ENCODE data around the gene ARL11. TPM values are rescaled to one million over a fixed set of nuclear protein-coding genes. Genes with fewer than 3 reads are reported as not detected.

Gene ARL11
- total and polyA plus RNA-seq, 12 donors: 0.09 to 1.1 (median 0.23) TPM

DNA sequence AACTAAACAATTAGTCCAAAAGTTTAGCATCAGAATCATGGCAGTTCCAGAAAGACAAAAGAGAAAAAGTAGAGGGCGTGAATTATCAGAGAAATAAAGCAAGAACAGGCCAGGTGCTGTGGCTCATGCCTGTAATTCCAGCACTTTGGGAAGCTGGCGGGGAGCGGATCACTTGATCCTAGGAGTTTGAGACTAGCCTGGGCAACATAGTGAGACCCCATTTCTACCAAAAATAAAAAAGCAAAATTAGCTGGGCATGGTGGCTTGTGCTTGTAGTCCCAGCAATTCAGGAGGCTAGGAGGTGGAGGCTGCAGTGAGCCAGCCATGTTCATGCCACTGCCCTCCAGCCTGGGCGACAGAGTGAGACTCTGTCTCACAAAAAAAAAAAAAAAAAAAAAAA lies 18.4 kb downstream of the ARL11 start:
- ATAC-seq: no peak
- WGBS, 2 donors: 92 to 97% methylated on average over 4 of the region's 4 CpGs
- no peak for DNase-seq

DNA sequence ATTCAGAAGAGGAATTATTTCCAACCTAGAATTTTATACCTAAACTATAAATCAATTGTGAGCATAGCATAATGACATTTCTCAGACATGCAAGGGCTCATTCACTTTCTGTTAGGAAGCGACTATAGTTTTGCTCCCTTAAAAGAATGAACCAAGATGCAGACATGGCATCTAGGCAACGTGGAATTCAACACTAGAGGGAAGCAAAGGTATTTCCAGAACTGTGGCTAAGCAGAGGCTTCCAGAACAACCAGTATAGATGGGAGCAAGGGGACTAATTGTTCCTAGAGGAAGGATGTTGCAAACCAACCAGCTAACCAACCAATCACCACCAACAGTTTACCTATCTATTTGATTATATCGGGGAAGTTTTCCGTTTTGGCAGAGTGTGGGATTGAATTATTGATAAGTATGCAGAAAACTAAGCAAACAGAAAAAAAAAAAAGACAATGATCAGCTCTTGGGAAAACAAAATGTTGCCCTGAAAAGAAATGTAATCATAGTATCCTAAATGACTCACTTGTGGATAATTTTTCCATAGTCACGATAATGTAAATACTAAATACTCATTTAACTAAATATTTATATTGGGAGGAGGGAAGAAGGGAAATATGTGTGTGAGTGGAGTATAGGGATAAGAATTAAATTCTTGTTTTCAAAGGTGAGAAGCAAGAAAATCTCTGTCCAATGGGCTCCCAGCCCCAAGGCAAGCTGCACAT lies 21.1 kb downstream of the ARL11 start:
- ATAC-seq: peak in 2 of 8 donors; percentile 44 to 50

More for the DNA sequence above, 18.4 kb downstream of the ARL11 start:
- no peak overlapping the region for H3K27ac ChIP-seq
- H3K9me3 ChIP-seq: no peaks in the 10 kb centered on the region
- peaks cover 0 to 29% (median 0%) of the 10 kb centered on the region in 9 donors for H3K4me1 ChIP-seq
- no peaks in the 10 kb centered on the region for H3K27me3 ChIP-seq
- H3K4me3 ChIP-seq: no peak overlapping the region
- intact Hi-C loops (cut with DNase I): loop anchor here in 1 of 10 donors (5.0 kb wide), 1 partner anchor 201 kb away; no protein-coding TSS in a partner anchor
- H3K36me3 ChIP-seq: no peaks in the 10 kb centered on the region
- TF ChIP-seq, protein P1, sequence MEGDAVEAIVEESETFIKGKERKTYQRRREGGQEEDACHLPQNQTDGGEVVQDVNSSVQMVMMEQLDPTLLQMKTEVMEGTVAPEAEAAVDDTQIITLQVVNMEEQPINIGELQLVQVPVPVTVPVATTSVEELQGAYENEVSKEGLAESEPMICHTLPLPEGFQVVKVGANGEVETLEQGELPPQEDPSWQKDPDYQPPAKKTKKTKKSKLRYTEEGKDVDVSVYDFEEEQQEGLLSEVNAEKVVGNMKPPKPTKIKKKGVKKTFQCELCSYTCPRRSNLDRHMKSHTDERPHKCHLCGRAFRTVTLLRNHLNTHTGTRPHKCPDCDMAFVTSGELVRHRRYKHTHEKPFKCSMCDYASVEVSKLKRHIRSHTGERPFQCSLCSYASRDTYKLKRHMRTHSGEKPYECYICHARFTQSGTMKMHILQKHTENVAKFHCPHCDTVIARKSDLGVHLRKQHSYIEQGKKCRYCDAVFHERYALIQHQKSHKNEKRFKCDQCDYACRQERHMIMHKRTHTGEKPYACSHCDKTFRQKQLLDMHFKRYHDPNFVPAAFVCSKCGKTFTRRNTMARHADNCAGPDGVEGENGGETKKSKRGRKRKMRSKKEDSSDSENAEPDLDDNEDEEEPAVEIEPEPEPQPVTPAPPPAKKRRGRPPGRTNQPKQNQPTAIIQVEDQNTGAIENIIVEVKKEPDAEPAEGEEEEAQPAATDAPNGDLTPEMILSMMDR (IDR thresholded peaks at IDR 0.05): no peak

DNA sequence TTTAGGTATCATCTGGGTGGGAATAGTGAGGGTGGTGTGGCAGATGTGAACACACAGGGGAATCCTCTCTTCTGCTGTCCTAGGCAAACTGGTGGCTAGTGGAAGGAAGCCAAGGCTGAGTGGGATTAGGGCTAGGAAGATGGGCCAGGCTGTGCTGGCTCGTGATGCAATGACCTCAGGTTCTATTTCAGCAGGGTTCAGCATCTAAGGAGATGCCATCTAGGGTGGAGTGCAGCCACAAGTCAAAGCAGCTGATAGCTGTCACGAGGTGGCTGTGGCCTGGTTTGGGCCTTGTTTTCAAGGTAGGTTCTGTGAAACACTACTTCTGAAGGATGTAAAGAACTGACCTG lies 21.6 kb downstream of the ARL11 start:
- H3K27me3 ChIP-seq: no peaks in the 10 kb centered on the region
- DNase-seq: no peak
- no peak overlapping the region for H3K27ac ChIP-seq
- no peaks in the 10 kb centered on the region for H3K36me3 ChIP-seq
- TF ChIP-seq, protein P1 (IDR thresholded peaks at IDR 0.05): no peak
- no peak for ATAC-seq
- H3K9me3 ChIP-seq: no peaks in the 10 kb centered on the region
- peaks cover 0 to 14% (median 0%) of the 10 kb centered on the region in 9 donors for H3K4me1 ChIP-seq
- intact Hi-C loops (cut with DNase I): loop anchor here in 5 of 10 donors (5.0 kb wide), 1 partner anchor 197 kb away; no protein-coding TSS in a partner anchor
- H3K4me3 ChIP-seq: no peak overlapping the region
- WGBS, 2 donors: 72 to 75% methylated on average over 2 of the region's 2 CpGs

More for the DNA sequence above, 21.1 kb downstream of the ARL11 start:
- Histone ChIP-seq H3K9me3 (no peaks in the 10 kb centered on the region), H3K36me3 (no peaks in the 10 kb centered on the region), H3K4me3 (no peak overlapping the region), H3K27ac (no peak overlapping the region), H3K27me3 (no peaks in the 10 kb centered on the region), H3K4me1 (peaks cover 0 to 14% (median 0%) of the 10 kb centered on the region in 9 donors)
- 62 to 68% methylated on average over 5 of the region's 5 CpGs for WGBS, 2 donors
- TF ChIP-seq, protein P1 (IDR thresholded peaks at IDR 0.05): peak in 7 of 9 donors; percentile 23 to 60 (median 43)
- intact Hi-C loops (cut with DNase I): loop anchor here in 1 of 10 donors (5.0 kb wide), 1 partner anchor 198 kb away; no protein-coding TSS in a partner anchor
- DNase-seq: no peak

DNA sequence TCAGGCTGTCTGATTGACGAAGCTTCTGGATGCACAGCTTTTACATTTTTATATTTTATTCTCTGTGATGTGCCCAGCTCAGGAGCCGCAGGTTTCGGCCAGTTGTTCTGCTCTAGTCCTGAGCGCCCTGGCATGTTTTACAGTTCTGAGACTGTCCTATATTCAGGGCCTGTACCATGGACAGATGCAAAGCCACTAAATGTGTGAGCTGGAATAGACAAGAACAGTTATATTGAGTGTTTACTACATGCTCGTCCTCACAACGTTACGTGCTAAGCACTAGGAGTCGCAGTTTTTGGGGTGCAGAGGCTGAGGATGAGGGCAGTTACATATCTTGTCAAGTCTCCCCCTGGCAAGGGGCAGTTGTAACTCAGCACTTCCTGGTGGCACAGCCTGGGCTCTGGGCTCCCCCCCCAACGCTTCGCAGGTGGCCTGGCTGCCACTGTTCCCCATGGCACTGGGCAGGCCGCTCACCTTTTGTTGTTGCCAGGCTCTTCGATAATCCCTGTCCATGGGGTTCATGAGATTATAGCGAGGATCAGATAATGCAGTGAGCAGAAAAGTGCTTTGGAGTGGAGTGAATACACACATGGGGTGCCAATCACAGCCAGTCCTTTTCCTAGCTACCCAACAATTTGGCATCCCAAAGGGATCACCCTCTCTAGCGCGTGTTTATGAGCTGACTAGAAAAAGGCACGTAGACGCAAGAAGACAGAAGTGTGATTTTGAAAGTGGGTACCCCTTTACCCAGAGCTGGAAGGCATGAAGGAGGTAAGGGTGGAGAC lies 23.5 kb downstream of the ARL11 start:
- no peaks in the 10 kb centered on the region for H3K9me3 ChIP-seq
- intact Hi-C loops (cut with DNase I): loop anchor here in 4 of 10 donors (5.0 kb wide), 1 partner anchor 196 kb away; no protein-coding TSS in a partner anchor
- WGBS, 2 donors: 86% methylated on average over 17 of the region's 17 CpGs

More for the DNA sequence above, 23.5 kb downstream of the ARL11 start:
- TF ChIP-seq, protein P1 (IDR thresholded peaks at IDR 0.05): no peak
- ATAC-seq (peak in 1 of 8 donors; percentile 24), DNase-seq (no peak)
- Histone ChIP-seq H3K27ac (no peak overlapping the region), H3K27me3 (no peaks in the 10 kb centered on the region), H3K36me3 (no peaks in the 10 kb centered on the region), H3K4me1 (peaks cover 0 to 20% (median 0%) of the 10 kb centered on the region in 9 donors), H3K4me3 (no peak overlapping the region)
